ENCODE results near the gene PTPRD. TPM values are rescaled to one million over a fixed set of nuclear protein-coding genes. Genes with fewer than 3 reads are reported as not detected.

PTPRD gene
- total RNA-seq, 4 donors from 2014 or later: 19.6 to 78.9 (median 45.6) TPM

- Histone ChIP-seq H3K4me3 (replicated peaks in 1 of 3) (no peak overlapping the region), H3K4me1 (no peaks in the 10 kb centered on the region), H3K27me3 (no peaks in the 10 kb centered on the region), H3K9me3 (no peaks in the 10 kb centered on the region), H3K27ac (no peak overlapping the region), H3K36me3 (no peaks in the 10 kb centered on the region)
- WGBS, 2 donors: 59 to 61% methylated on average over 4 of the region's 4 CpGs
- intact Hi-C loops (cut with DNase I): no loop called here
- no peak for TF ChIP-seq POLR2A (IDR thresholded peaks at IDR 0.05)
- no peak for DNase-seq
These were observed 1055.7 kb downstream of the PTPRD start for GRCh38 chr9:9556865-9557803.

GRCh38 chr9:9552665-9553064, 1060.1 kb downstream of the PTPRD start:
- no peaks in the 10 kb centered on the region for H3K4me1 ChIP-seq
- intact Hi-C loops (cut with DNase I): no loop called here
- H3K27ac ChIP-seq: no peak overlapping the region
- no peak for DNase-seq
- 85 to 88% methylated on average over 2 of the region's 2 CpGs for WGBS, 2 donors
- H3K36me3 ChIP-seq: no peaks in the 10 kb centered on the region
- H3K9me3 ChIP-seq: no peaks in the 10 kb centered on the region
- no peak for TF ChIP-seq POLR2A (IDR thresholded peaks at IDR 0.05)
- TF ChIP-seq CTCF (IDR thresholded peaks at IDR 0.05): no peak
- no peak overlapping the region for H3K4me3 ChIP-seq (replicated peaks in 1 of 3)
- no peaks in the 10 kb centered on the region for H3K27me3 ChIP-seq

GRCh38 chr9:9538766-9539165, 1074.0 kb downstream of the PTPRD start:
- no peaks in the 10 kb centered on the region for H3K36me3 ChIP-seq
- DNase-seq: no peak
- H3K27ac ChIP-seq: no peak overlapping the region
- H3K4me1 ChIP-seq: no peaks in the 10 kb centered on the region
- H3K4me3 ChIP-seq (replicated peaks in 1 of 3): no peak overlapping the region
- H3K27me3 ChIP-seq: no peaks in the 10 kb centered on the region
- intact Hi-C loops (cut with DNase I): no loop called here
- TF ChIP-seq POLR2A (IDR thresholded peaks at IDR 0.05): no peak
- no peak for TF ChIP-seq CTCF (IDR thresholded peaks at IDR 0.05)
- no peaks in the 10 kb centered on the region for H3K9me3 ChIP-seq

GRCh38 chr9:9538356-9538755, 1074.4 kb downstream of the PTPRD start:
- Histone ChIP-seq H3K27me3 (no peaks in the 10 kb centered on the region), H3K27ac (no peak overlapping the region), H3K4me1 (no peaks in the 10 kb centered on the region), H3K36me3 (no peaks in the 10 kb centered on the region), H3K4me3 (replicated peaks in 1 of 3) (no peak overlapping the region), H3K9me3 (no peaks in the 10 kb centered on the region)
- TF ChIP-seq CTCF (IDR thresholded peaks at IDR 0.05) (no peak), POLR2A (IDR thresholded peaks at IDR 0.05) (no peak)
- 88 to 90% methylated on average over 4 of the region's 4 CpGs for WGBS, 2 donors
- no peak for DNase-seq
- intact Hi-C loops (cut with DNase I): no loop called here

GRCh38 chr9:9536523-9536922, 1076.3 kb downstream of the PTPRD start:
- Histone ChIP-seq H3K36me3 (no peaks in the 10 kb centered on the region), H3K27ac (no peak overlapping the region), H3K27me3 (no peaks in the 10 kb centered on the region), H3K9me3 (no peaks in the 10 kb centered on the region), H3K4me1 (no peaks in the 10 kb centered on the region), H3K4me3 (replicated peaks in 1 of 3) (no peak overlapping the region)
- 58 to 62% methylated on average over 9 of the region's 9 CpGs for WGBS, 2 donors
- intact Hi-C loops (cut with DNase I): no loop called here
- DNase-seq: no peak
- TF ChIP-seq CTCF (IDR thresholded peaks at IDR 0.05) (no peak), POLR2A (IDR thresholded peaks at IDR 0.05) (no peak)

Data from thyroid gland (tissue), 4 donors.